GM23248 (cell line): ENCODE results near the gene TSHZ2.

ENCODE experiments used
- EZH2 ChIP-seq: fragments of 200-600 bp; sonication (generic); IDR thresholded peaks from 2 replicates; pipeline ENCODE4 v1.6.1; 2018; ENCODE audit warnings: antibody characterized with exemption, mild to moderate bottlenecking; ENCODE audit not compliant: insufficient read depth, poor library complexity, severe bottlenecking
- EZH2phosphoT487 ChIP-seq: fragments of 200-600 bp; sonication (generic); IDR thresholded peaks from 2 replicates; pipeline ENCODE4 v1.6.1; 2018; ENCODE audit warnings: antibody characterized with exemption, moderate library complexity, mild to moderate bottlenecking, low read depth; ENCODE audit not compliant: insufficient read depth

DNA sequence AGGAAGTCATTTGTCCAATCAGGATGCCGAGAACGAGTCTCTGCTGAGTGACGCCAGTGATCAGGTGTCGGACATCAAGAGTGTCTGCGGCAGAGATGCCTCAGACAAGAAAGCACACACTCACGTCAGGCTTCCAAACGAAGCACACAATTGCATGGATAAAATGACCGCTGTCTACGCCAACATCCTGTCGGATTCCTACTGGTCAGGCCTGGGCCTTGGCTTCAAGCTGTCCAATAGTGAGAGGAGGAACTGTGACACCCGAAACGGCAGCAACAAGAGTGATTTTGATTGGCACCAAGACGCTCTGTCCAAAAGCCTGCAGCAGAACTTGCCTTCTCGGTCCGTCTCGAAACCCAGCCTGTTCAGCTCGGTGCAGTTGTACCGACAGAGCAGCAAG, 281.5 kb downstream of the TSHZ2 start:
- no peak for TF ChIP-seq EZH2phosphoT487
- TF ChIP-seq EZH2: no peak
